Ishikawa (cell line): ENCODE results near the gene NPBWR2.

Experiments used
- CEBPB ChIP-seq: IDR thresholded peaks from 2 replicates; pipeline ENCODE4 v1.6.1; 2012
- CREB1 ChIP-seq: IDR thresholded peaks from 2 replicates; pipeline ENCODE4 v1.6.1; 2012; ENCODE audit warnings: low read depth
- EGR1 ChIP-seq: IDR thresholded peaks from 2 replicates; pipeline ENCODE4 v1.6.1; 2012
- EP300 ChIP-seq: IDR thresholded peaks from 2 replicates; pipeline ENCODE4 v1.6.1; 2012; ENCODE audit warnings: borderline replicate concordance
- FOXM1 ChIP-seq: IDR thresholded peaks from 2 replicates; pipeline ENCODE4 v1.6.1; 2012; ENCODE audit warnings: low read depth, borderline replicate concordance
- MAX ChIP-seq: IDR thresholded peaks from 2 replicates; pipeline ENCODE4 v1.6.1; 2012
- NFIC ChIP-seq: IDR thresholded peaks from 2 replicates; pipeline ENCODE4 v1.6.1; 2012
- RAD21 ChIP-seq: IDR thresholded peaks from 2 replicates; pipeline ENCODE4 v1.6.1; 2012; ENCODE audit warnings: low read depth
- REST ChIP-seq: IDR thresholded peaks from 2 replicates; pipeline ENCODE4 v1.6.1; 2012; ENCODE audit warnings: low read depth, mild to moderate bottlenecking
- TAF1 ChIP-seq: IDR thresholded peaks from 2 replicates; pipeline ENCODE4 v1.6.1; 2012; ENCODE audit warnings: low read depth, mild to moderate bottlenecking
- TCF12 ChIP-seq: IDR thresholded peaks from 2 replicates; pipeline ENCODE4 v1.6.1; 2012; ENCODE audit warnings: low read depth
- TEAD4 ChIP-seq: IDR thresholded peaks from 2 replicates; pipeline ENCODE4 v1.6.1; 2012
- USF1 ChIP-seq: IDR thresholded peaks from 2 replicates; pipeline ENCODE4 v1.6.1; 2012
- YY1 ChIP-seq: IDR thresholded peaks from 2 replicates; pipeline ENCODE4 v1.6.1; 2012; ENCODE audit warnings: low read depth
- ZBTB7A ChIP-seq: IDR thresholded peaks from 2 replicates; pipeline ENCODE4 v1.6.1; 2012; ENCODE audit warnings: low read depth

The NPBWR2 gene

DNA sequence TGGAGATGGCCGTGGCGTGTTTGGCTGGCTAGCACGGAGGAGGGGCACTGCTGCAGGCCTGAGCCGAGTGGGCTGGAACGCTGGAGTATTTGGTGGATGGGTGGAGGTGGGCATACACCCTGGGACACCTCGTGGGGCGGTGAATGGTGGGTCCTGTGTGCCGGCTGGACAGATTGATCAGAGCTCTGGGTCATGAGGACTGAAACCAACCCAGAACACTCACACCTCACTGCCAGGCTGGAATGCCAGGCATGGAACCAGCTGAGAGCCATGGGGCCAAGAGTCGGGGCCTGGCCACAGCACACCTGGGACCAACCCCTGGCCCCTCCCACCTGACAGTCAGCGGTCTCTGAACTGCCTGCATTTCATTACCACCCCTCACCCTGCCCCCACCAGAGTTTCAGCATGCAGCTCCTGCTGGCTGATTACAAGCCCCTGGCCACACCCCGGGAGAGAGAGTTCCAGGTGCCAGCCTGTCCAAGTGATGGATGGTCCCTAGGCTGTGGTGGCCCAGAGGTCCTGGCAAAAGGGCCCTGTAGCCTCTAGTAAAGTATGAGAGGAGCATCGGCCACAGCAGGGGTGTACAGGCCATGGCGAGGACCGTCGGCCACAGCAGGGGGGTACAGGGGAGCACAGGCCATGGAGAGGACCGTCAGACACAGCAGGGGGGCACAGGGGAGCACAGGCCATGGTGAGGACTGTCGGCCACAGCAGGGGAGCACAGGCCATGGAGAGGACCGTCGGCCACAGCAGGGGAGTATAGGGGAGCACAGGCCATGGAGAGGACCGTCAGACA, 3.3 kb downstream of the NPBWR2 start:
- TF ChIP-seq YY1 (no peak), CEBPB (no peak), ZBTB7A (no peak; the same call in 1 of the 2 replicates), CREB1 (no peak), USF1 (no peak), TEAD4 (peak; percentile 94), NFIC (0 out of 2 replicates have a peak, but pooled peaks have one; percentile 34), REST (no peak), TCF12 (peak; percentile 79), EP300 (0 out of 2 replicates have a peak, but pooled peaks have one; percentile 42), TAF1 (no peak), FOXM1 (no peak), RAD21 (no peak), MAX (peak; percentile 18; the same call in 1 of the 2 replicates), EGR1 (no peak)

DNA sequence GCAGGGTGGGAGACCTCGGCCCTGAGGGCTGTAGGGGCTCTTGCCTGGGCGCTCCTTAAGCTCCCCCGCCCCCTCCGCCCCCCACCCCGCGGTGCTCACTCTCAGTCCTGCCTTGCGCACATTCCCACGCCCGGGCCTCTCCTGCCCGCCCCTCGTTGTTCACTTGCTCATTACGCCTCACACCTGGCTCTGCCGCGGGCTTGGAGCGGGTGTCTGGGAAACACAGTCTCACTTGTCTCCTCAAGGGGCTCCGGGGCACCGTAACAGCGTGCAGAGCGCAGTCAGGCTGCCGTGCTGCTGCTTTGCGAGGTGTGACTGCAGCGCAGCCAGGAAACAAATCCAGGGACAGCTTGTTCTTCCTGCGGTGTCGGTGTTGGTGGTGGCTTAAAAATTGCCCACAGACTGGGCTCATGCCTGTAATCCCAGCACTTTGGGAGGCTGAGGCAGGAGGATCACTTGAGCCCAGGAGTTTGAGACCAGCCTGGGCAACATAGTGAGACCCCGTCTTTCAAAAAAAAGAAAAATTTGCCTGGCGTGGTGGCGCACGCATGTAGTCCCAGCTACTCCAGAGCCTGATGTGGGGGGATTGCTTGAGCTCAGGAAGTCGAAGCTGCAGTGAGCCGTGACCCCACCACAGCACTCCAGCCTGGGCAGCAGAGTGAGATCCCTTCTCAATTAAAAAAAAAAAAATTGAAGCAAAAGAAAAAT, 4.6 kb downstream of the NPBWR2 start:
- TF ChIP-seq MAX (peak; percentile 51), RAD21 (no peak)

GRCh38 chr20:64101731-64102621, 5.4 kb downstream of the NPBWR2 start:
- TF ChIP-seq EP300, result no peak
- no peak for TF ChIP-seq CEBPB
- TF ChIP-seq RAD21, result peak; percentile 64
- TF ChIP-seq NFIC, result no peak
- TF ChIP-seq MAX, result 0 out of 2 replicates have a peak, but pooled peaks have one; percentile 31
- TF ChIP-seq TAF1, result no peak; the same call in 1 of the 2 replicates
- no peak for TF ChIP-seq TEAD4
- peak; percentile 98 for TF ChIP-seq ZBTB7A

DNA sequence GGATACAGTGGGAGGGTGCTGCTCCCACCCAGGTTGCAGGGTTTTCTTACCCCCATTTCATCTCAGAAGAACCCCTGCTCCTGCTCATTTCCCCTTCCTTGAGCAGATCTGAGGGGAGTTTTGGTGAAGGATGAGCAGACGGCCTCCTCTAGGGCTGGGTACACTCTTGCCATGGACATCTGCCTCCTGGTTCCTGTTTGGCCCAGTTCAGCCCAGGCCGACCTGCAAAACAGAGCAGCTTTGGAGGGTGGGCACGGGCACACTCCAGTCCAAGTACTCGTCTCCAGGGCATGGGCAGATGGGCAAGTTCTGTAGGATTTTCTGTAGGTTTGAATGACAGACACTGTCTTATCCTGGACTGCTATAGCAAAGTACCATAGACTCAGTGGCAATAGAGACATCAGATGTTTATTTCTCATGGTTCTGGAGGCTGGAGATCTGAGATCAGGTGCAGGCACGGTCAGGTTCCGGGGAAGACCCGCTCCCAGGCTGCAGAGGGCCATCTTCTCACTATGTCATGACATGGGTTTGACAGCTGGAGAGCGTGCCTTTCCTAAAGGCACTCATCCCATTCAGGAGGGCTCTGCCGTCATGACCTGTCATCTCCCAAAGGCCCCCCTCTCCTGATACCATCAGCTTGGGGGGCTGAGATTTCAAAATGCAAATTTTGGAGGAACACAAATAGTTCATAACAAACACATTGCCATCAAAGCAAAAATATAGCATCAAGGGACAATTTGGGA, 6.2 kb downstream of the NPBWR2 start:
- TF ChIP-seq CREB1 (no peak), CEBPB (no peak), NFIC (no peak), REST (no peak), EP300 (no peak), RAD21 (no peak), EGR1 (no peak), MAX (no peak), TEAD4 (no peak), TAF1 (no peak), ZBTB7A (no peak), YY1 (no peak)

- TF ChIP-seq TCF12 (no peak), CREB1 (no peak), EGR1 (no peak), USF1 (no peak), NFIC (no peak), ZBTB7A (no peak), EP300 (no peak), TAF1 (no peak), REST (no peak), FOXM1 (no peak)
Observed at GRCh38 chr20:64100566-64100888, 6.8 kb downstream of the NPBWR2 start.
